ENCODE results near the gene VWA7.

VWA7 gene

DNA sequence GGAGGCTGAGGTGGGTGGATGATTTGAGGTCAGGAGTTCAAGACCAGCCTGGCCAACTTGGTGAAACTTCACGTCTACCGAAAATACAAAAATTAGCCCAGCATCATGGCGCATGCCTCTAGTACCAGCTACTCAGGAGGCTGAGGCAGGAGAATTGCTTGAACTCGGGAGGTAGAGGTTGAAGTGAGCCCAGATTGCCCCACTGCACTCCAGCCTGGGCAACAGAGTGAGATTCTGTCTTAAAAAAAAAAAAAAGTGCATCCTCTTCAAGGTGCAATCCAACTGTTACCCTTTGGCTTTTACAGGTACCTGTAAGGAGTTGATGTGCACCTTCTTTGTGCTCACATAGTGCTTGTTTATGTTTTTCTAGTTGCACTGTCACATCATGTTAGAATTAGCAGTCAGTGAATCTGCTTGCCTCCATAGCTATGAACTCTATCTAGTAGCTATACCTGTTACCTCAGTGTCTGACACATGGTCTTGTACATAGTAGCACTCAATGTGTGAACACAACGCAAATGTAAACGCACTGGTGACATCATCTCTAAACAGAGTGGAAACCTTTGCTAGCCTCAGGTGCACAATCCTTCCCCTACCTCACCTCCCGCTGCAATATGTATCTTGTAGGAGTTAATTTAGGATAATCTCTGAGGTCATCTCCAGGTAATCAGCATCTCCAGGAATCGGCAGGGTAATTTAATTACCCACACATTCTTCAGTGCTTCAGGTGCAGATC, 27.7 kb downstream of the VWA7 start:
- no peak for DNase-seq

DNA sequence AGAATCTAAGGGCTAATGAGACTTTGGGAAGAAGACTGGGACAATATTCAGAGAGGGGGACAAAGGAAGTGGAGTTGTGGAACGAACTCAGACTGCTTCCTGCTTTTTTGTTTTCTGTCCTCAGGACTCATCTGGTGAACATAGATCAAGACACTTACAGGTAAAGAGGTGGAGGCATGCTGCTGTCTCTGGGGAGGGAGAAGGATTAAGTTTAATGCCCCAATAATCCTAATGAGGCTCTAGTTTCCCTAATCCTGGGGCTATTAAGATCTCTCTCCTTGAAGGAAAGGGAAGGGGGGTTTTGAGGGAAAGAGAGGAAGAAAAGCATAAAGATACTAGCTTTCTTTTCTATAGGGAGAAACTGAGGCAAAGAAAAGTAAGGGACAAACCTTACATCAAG, 32.7 kb downstream of the VWA7 start:
- no peak for DNase-seq

DNA sequence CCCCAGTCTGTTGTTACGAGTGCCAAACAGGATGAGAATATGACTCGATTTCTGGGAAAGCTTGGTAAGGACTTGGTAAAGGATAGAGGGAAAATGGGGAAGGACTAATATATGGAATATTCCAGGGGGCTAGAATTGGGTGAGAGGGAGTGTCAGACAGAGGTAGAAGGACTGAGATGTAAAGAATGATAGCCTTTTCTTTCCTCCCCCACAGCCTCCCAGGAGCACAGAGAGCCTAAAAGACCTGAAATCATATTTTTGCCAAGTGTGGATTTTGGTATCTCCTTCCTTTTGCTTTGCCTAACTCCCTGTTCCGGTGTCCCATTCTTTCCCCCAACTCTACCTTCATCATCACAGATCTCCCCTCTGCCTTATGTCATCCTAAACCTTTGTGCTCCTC, 34.2 kb downstream of the VWA7 start:
- no peak for DNase-seq

DNA sequence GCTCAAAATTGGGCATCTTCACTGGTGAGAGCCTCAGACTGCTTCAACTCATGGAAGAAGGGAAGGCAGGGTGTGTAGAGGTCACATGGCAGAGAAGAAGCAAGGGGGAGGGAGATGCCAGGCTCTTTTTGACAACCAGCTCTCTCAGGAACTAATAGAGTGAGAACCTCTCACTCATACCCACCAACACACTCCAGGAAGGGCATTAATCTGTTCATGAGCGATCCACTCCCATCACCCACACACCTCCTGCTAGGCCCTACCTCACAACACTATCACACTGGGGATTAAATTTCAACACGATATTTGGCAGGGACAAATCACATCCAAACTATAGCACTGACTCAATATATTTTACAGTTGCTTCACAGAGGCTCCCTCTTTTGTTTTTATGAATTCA, 35.3 kb downstream of the VWA7 start:
- no peak for DNase-seq

DNA sequence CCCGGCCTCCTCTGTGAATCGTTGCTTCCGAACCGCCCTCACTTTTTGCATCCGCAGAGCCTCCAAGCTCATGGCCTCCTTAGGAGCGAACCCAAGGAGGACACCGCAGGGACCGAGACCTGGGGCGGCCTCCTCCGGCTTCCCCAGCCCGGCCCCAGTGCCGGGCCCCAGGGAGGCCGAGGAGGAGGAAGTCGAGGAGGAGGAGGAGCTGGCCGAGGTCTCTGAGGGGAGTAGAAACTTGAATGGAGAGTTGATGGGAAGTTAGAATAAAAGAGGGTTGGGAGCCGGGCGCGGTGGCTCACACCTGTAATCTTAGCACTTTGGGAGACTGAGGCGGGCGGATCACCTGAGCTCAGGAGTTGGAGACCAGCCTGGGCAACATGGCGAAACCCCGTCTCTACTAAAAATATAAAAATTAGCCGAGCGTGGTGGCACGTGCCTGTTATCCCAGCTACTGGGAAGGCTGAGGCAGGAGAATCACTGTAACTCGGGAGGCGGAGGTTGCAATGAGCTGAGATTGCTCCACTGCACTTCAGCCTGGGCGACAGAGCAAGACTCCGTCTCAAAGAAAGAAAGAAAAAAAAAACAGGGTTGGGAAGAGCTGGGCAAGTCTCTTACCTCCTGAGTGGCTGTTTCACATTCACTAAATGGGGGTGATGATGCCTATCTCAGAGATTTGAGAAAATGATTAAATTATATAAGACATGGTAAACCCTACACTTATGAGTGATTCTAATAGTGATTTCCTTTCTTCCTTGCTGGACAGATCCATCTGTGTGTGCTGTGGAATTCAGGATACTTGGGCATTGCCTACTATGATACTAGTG, 36.5 kb downstream of the VWA7 start:
- DNase-seq = peak in 1 of 2 experiments; percentile 15

DNA sequence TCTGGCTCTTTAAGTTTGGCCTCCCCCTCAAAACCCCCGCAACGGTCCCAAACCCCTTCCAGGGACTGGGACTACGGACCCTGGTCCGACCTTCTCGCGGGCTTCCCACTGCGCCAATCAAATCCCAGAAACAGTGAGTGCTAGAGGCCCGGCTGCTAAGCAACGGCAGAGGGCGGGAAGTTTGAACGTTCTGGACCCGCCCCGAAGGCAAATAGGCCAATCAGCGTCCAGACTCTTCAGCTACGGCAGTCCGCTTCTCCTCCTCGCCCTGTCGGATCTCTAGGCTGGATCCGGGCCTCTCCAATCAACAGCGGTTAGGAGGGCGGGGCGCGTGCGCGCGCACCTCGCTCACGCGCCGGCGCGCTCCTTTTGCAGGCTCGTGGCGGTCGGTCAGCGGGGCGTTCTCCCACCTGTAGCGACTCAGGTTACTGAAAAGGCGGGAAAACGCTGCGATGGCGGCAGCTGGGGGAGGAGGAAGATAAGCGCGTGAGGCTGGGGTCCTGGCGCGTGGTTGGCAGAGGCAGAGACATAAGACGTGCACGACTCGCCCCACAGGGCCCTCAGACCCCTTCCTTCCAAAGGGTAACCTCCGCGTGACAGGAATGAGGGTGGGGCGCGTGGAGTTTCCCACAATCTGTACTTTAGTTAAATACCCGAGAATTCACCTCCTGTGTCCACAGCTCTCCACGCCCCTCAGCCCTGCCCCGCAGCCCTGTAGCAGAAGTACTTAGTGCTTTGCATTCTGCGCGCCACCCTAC, 37.3 kb downstream of the VWA7 start, which contains the start of gene MSH5:
TSS of gene MSH5 (plus strand) at position 367 of the 758 bp plus-strand sequence. CDS start 462 bp downstream, outside the sequence.
- peak; percentile 95 to 100 for DNase-seq

DNA sequence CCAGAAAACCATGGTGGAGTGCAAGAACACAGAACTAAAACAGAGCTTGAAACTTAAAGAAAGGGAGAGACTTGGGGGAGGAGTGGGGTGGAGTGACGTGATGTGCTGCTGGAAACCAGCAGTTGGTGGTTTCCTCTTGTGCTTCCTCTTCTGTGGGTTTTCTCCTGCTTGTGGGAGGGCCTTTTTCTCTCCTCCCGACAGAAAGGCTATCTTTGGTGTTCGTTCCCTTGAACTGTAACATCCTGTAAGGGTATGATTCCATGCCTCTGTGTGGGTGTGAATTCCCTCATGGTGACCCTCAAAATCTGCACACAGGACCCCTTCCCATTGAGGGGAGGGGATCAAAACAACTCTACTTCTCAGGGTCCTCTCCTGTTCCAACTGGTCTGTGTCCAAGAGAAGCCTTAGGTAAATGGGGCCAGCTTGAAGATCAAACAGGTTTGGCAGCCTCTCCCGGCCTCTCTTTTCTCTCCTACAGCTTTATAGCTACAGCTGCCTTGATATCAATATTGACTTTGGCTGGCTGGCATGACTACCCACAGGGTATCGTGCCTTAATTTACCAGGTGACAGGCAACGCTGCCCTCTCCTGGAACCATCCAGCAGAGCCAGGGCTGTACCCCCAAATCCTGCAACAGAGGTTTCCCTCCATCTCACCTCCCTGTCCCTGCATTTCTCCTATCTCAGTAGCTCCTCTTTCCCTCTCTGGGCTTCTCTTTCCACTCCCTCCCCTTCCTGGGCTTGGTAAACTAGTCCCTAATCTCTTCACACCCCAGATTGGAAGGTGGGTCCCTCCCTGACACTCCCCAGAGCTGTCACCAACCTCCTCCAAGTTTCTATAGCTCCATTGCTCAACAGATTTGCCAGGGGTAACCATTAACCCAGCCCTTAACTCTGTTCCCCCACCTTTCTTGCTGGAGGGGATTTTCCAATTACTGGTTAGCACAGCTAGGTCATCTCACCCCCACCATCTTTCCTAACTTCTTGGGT, 38.8 kb downstream of the VWA7 start:
- DNase-seq = peak; percentile 65 to 87

DNA sequence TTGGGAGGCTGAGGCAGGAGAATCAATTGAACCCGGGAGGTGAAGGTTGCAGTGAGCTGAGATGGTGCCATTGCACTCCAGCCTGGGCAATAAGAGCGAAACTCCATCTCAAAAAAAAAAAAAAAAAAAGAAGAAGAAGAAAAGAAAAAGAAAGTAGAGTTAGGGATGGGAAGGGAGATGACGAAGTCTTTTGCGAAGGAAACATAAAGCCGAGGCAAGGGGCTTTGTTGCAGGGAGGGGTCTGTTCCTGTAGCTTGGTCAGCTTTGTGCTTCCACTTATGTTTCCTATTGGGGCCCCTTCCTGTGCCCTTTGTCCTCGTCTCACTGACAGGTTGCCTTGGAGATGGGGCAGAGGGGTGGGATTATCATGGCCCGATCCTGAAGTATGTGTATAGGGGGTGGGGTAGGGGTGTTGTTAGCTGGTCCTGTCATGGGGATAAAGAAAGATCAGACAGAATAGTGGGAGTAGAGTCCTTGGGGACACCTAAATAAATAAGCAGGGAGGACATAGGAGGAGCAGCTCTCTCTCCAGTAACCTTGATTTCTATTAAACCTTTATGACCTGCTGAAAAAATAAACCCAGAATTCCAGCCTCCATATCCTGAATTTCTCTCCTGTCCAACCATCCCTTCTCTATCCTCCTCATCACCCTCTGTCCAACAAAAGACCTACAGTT, 39.7 kb downstream of the VWA7 start:
- no peak for DNase-seq

DNA sequence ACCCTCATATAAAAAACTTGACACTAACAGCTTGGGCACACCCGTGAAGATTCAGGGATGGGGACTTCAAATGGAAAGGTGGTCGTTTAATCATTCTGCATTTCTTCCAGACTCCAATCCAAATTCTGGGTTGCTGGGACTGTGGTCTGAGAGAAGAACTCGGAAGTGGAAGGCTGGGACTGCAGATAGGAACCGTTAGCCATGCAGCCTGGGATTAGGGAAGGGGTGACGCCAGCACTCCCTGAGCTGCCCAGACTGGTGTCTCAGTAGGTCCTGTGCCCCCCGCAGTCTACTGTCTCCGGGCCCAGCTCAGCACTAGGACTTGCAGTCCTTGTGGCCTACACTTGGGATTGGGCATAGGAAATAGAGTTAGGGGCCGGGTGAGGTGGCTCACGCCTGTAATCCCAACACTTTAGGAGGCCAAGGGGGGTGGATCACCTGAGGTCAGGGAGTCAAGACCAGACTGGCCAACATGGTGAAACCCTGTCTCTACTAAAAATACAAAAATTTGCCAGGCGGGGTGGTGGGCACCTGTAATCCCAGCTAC, 40.3 kb downstream of the VWA7 start:
- DNase-seq = no peak

DNA sequence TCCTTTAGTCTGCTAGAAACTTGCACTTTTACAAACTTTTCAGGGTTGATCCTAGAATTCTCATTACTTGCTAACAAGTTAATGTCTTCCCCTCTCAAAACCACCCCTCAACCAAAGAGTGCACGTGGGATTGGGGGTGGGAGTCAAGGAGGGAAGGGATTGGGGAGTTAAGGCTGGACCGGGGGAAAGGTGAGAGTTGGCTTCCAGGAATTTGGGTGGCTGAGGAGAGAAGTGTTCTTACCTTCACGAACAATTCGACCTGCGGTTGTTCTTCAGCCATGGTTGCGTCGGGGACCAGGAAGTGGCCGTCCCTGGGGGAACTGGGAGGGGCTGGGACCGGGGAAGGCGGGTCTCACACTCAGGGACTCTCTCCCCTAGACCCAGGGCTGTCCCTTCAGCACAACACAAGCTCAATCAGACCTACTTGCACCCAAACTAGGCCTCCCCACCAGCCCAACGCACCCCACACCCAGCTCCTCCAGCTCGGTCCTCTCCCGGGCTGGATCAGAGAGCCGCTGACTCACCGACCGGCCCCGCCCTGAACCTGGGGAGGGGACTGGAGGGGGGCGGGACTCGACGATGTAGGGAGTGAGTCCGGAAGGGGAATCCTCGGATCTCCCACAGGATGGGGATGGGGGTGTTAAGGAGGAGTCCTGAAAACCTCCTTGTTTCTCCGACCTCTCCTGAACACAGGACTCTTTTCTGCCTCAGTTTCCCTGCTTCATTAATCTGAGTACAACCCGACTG, 40.9 kb downstream of the VWA7 start, which contains the start of gene CLIC1:
TSS of gene CLIC1 (minus strand) at position 510 of the 747 bp plus-strand sequence. CDS start at position 280, 230 bp downstream.
- DNase-seq = peak; percentile 80 to 91

DNA sequence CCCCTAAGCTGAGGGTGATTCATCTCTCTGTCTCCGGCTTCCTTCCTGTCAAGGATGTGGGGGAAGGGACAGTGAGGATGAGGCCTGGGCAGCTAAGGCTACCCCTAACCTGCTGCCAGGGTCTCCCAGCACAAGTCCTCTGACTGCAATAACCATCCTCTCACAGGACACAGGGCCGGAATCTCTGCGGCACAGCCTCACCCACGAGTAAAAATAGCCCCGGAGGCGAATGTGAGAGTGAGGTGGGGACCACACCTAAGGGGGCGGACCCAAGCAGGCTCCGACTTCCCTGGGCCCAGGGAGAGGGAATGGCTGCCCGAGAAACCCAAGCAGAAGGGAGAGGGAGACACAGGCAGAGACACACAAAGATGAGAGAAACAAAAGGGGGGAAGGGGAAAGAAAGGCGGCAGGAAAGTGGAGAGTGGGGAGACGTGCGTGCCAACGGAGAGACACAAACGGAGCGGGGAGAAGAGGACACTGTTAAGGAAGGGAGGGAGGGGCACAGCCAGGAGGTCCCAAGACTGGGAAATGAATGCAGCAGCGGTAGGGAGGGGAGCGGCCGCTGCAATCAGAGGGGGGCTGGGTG, 42.2 kb downstream of the VWA7 start:
- peak; percentile 73 to 89 for DNase-seq

DNA sequence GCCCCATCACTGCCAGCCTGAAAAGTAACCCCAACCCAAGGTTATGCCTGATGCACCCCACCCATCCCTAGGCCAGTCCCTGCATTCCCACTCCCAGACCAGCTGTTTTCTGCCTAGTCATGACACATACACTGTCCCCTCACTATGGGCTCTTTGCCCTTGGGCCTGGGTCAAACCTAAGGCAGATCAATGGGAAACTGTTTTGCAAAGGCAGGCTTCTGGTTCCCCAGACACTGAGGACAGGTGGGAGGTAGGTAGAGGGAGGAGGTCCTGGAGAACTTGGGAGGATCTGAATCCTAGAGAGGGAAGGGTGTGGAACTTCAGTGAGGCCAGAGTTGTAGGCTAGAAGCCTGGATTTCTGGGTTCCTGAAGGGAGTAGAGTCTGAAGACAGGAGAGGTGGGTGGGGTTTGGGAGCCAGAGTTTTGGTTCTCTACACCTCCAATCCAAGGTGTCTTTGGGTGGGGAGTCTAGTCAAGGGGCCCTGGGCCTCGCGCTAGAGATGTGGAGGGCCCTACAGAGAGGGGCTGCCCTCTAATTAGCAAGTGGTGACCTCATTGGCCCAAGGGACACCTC, 42.8 kb downstream of the VWA7 start:
- DNase-seq = no peak

DNA sequence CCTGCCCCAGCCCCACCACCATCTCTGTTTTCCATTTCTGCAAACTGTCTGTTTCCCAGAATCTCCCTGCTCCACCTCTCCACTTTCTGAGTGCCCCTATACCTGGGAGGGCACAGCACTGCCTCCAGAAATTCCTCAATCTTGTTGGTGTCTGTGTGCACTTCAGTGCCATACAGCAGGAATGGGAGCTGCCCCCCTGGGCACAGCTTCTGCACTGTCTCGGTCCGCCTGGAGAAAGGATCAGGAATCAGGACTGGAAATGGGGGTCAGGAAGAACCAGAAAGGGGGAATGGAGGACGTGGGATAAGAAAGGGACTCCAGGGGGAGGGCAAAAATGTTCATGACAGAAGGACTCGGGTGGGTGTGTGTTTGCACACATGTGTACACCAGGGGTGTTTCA, 43.4 kb downstream of the VWA7 start:
- no peak for DNase-seq

DNA sequence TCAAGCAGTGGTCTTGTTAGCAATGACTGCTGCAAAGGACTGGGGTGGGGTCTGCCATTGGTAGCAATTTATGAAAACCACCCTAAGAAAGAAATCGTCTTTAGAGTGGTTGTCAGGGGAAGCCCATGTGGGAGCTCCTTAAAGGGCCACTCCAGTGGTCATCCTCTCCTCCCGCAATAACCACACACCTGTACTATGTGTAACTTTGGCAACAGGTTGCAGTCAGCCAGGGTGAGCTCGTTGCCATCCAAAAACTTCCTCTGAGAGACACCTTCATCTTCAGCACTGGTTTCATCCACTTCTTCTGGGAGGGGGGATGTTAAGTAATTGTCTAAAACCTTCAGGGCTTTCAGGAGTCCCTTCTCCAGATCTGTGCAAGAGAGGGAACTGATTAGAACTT, 45.1 kb downstream of the VWA7 start:
- DNase-seq = no peak

DNA sequence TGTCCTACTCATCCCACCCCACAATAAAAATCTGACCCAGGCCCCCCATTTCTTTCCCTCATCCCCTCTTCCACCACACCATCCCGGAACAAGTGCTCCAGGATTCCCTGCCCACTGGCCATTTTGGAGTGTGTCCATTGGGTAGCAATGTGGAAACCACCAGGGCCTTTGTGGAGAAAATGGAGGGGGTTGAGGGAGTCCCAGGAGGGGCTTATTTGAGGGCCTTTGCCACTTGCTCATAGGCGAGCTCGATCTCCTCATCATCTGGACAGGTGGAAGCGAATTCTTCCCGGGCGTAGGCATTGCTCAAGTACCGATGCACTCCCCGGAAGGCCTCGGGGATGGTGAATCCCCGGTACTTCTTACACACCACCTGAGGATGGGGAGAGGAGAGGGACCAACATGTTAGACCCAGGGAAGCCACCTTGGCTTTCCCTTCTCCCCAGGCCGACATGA, 46.5 kb downstream of the VWA7 start:
- no peak for DNase-seq

DNA sequence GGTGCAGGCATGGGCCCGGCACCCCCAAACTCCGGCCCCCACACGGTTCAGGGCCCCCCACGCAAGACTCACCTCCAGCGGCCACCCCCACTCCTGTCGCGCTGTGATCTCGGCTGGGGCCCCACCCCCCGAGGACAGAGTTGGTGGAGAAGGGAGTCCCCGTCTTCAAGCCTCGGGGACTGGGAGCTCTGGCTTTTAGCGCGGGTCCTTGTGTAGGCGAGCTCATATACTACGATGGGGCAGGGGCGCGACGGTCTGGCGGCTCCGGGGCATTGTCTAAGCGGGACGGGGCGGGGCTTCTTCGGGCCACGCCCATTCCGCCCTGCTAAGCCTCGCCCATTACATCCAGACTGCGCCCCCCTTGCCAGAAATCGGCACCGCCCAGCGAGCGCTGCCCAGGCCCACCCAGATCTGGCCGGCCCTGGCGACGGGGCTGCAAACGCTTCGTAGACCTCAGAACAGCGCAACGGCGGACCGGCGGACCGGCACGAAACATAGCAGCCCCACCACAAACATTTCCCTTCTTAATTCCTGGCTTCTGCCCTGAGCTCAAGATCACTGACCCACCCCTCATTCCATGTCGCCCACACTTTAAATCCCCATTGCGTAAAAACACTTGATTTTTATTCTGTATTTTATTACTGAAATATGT, 47.0 kb downstream of the VWA7 start:
- DNase-seq = peak; percentile 79 to 86

DNA sequence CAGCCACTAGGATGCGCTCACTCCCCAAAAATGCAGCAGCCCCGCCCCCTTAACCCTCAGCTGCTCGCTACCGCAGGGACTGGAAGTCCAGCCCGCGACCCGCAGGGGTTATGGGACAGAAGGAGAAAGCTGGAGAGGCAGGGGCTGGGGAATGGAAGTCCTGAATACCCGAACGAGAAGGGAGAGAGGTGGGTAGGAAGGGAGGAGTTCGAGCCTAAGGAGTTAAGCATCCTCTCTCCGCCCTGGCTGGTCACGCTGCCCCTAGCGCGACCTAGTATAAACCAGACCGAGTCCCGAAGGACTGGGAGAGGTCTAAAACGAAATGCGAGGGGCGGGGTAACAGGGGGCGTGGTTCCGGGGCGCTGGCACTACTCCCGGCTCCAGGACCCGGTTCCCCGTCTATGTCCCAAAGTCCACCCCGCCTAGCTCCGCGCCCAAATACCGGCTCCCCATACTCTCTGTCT, 47.6 kb downstream of the VWA7 start:
- peak; percentile 84 to 93 for DNase-seq

DNA sequence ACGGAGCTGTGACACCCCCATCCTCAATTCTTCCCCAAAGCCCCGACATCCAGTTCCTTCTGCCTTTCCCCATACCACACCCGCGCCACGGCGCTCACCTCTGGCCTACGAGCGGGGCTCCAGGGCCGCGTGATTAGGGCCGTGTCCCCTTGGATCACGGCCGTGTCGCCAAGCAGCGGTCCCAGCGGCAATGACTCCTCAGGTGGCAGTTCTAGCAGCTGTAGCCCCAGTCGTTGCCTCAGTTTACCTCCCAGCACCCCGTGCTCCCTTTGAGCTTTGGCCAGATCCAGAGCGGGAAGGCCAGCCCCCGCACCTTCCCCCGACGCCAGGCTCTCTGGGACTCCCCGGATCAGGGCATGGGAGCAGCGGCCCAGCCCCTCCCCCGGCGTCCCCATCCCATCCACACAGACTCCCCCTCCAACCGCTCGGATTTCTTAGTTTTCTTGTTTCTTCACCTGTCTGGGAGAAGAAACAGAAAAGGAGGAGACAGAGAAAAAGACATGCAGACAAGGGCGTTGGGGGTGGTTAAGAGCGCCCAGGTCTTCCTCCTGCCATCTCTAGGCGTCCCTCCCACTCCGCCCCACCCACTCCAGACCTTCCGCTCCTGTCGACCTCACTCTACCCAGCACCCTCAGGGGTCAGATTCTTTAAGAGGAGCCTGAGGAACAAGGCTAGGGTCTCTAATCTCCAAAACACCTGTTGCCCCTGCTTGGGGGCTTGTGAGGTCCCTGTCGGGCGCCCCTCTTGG, 48.2 kb downstream of the VWA7 start, which contains the start of gene DDAH2:
TSS of gene DDAH2 (minus strand) at position 533 of the 748 bp plus-strand sequence. CDS start at position 395, 138 bp downstream.
- DNase-seq = no peak
